PC-9 (cell line): ENCODE data around the gene CRELD2. TPM values are rescaled to one million over a fixed set of nuclear protein-coding genes. Genes with fewer than 3 reads are reported as not detected.

Source experiments
- BruUV-seq: library from RNA; stranded (reverse); fragments of 400-500 nt; replicated peaks from 2 replicates; lab custom pipeline; 2021; lab: Mats Ljungman, UMichigan
- CTCF ChIA-PET: fragments of 300-600 bp; sonication (Branson Sonifier 250); formaldehyde crosslinking; loops from one replicate; lab custom pipeline; 2022; ENCODE audit warnings: antibody characterized with exemption; lab: Charles Lee
- POLR2A ChIA-PET: fragments of 300-600 bp; sonication (Branson Sonifier 250); formaldehyde crosslinking; loops from one replicate; lab custom pipeline; 2022; ENCODE audit warnings: antibody characterized with exemption; ENCODE audit not compliant: unreplicated experiment; lab: Charles Lee
- DNase-seq, 2 experiments: peaks; one replicate each; pipeline versions ENCODE4 v3.0.0 to v3.0.0-alpha.2; 2015 to 2022; ENCODE audit warnings: mixed read lengths in 1 of 2
- H2AFZ ChIP-seq: fragments of 200-600 bp; sonication (generic); 2 replicates; pipeline ENCODE4 v1.8.1; 2017; ENCODE audit warnings: antibody characterized with exemption
- H3F3A ChIP-seq: fragments of 200-600 bp; sonication (generic); 2 replicates; pipeline ENCODE4 v1.8.1; 2017; ENCODE audit warnings: antibody characterized with exemption, mild to moderate bottlenecking, low read depth; ENCODE audit not compliant: insufficient read depth
- H3K27ac ChIP-seq: fragments of 200-600 bp; sonication (generic); 2 replicates; pipeline ENCODE4 v1.6.1; 2016; ENCODE audit warnings: mixed run types
- H3K27me3 ChIP-seq: fragments of 200-600 bp; sonication (generic); 2 replicates; pipeline ENCODE4 v1.6.1; 2016; ENCODE audit warnings: low read depth, mixed run types; ENCODE audit not compliant: insufficient read depth
- H3K36me3 ChIP-seq: fragments of 200-600 bp; sonication (generic); 2 replicates; pipeline ENCODE4 v1.6.1; 2016; ENCODE audit warnings: low read depth, mixed run types
- H3K4me1 ChIP-seq: fragments of 200-600 bp; sonication (generic); replicated peaks from 2 replicates; pipeline ENCODE4 v1.6.1; 2016; ENCODE audit warnings: mixed run types; ENCODE audit not compliant: insufficient read depth
- H3K4me2 ChIP-seq: fragments of 200-600 bp; sonication (generic); 2 replicates; pipeline ENCODE4 v1.6.1; 2017; ENCODE audit warnings: mixed run types
- H3K4me3 ChIP-seq: fragments of 200-600 bp; sonication (generic); 2 replicates; pipeline ENCODE4 v1.6.1; 2016; ENCODE audit warnings: mixed run types
- H3K79me2 ChIP-seq: fragments of 200-600 bp; sonication (generic); 2 replicates; pipeline ENCODE4 v1.6.1; 2017; ENCODE audit warnings: low read depth, mixed run types
- H3K9me2 ChIP-seq: fragments of 200-600 bp; sonication (generic); 2 replicates; pipeline ENCODE4 v1.8.1; 2017; ENCODE audit warnings: mild to moderate bottlenecking; ENCODE audit not compliant: insufficient read depth
- H3K9me3 ChIP-seq: fragments of 200-600 bp; sonication (generic); 2 replicates; pipeline ENCODE4 v1.8.1; 2016; ENCODE audit warnings: low read depth; ENCODE audit not compliant: insufficient read depth
- H4K20me1 ChIP-seq: fragments of 200-600 bp; sonication (generic); 2 replicates; pipeline ENCODE4 v1.8.1; 2017; ENCODE audit not compliant: insufficient read depth
- EZH2 ChIP-seq: fragments of 200-600 bp; sonication (generic); IDR thresholded peaks from 2 replicates; pipeline ENCODE4 v1.8.0; 2017; ENCODE audit warnings: antibody characterized with exemption, low read depth
- intact Hi-C: fragments of 100-400 bp; cut with micrococcal nuclease; formaldehyde crosslinking; loops from one replicate; pipeline ENCODE4 v1.10.0; 2022; ENCODE audit not compliant: unreplicated experiment
- total RNA-seq: library from RNA; stranded (reverse); gene quantifications from 2 replicates; pipeline ENCODE4 v1.2.3, GENCODE V29; 2021
- TF ChIP-seq, protein P1 (sequence below): fragments of 200-600 bp; sonication (generic); conservative IDR thresholded peaks from 2 replicates; pipeline ENCODE4 v1.6.1; 2017; ENCODE audit warnings: mixed run types, antibody characterized with exemption, mild to moderate bottlenecking, moderate library complexity

Gene CRELD2
- total RNA-seq, 1 experiment from 2014 or later: 30.7 TPM

DNA sequence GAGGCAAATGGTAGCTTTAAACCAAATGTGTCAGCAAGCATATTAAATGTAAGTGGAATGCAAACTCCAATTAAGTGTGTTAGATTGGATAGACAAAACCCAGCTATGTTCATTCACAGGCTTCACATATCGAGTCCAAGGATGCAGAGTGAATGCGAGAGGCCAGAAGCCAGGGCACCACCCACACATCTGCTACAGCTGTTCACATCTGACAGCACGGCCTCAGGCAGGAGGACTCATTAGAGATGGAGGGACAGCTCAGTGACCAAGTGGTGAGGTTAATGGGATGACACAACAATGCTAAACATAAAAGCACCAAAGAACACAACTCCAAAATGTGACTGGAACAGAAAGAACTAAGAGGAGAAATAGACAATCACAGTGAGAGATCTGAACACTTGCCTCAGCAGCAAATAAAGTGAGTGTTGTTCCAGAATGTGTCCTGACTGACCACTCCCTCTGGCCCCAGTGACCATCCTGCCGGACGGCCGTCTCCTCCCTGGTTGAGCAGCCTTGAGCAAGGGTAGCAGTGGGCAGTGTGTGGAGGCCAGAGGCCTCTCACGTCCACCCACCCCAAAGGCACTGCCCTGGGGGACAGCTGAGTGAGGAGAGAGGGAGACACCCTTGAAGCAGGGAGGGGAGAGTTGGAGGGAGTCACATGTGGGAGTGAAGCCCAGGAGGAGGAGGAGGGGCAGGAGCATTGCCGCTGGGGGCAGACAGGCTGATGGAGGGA, 23.9 kb upstream of the CRELD2 start:
- POLR2A ChIA-PET: no interaction called here
- BruUV-seq: no TSS peak
- no peaks in the 10 kb centered on the region for H3K27me3 ChIP-seq

DNA sequence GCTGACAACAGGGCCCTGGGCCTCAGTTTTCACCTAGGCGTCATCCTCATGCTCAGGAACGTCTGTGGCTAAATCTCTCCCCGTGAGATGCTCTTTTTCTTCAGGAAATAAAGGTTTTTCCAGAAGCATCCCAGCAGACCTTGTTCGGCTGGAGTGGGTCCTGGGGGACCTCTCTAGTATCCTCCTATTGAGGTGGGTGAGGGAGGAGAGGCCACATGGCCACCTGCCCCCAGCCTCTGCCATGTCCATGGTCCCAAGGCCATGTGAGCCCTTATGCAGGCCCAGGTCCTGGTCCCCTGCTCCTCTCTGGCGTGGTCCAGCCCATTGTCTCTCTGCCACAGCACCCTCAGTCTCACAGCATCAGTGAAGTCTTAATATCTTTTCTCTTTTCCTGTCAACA, 22.2 kb upstream of the CRELD2 start:
- no peaks in the 10 kb centered on the region for H3K9me3 ChIP-seq
- TF ChIP-seq, protein P1, sequence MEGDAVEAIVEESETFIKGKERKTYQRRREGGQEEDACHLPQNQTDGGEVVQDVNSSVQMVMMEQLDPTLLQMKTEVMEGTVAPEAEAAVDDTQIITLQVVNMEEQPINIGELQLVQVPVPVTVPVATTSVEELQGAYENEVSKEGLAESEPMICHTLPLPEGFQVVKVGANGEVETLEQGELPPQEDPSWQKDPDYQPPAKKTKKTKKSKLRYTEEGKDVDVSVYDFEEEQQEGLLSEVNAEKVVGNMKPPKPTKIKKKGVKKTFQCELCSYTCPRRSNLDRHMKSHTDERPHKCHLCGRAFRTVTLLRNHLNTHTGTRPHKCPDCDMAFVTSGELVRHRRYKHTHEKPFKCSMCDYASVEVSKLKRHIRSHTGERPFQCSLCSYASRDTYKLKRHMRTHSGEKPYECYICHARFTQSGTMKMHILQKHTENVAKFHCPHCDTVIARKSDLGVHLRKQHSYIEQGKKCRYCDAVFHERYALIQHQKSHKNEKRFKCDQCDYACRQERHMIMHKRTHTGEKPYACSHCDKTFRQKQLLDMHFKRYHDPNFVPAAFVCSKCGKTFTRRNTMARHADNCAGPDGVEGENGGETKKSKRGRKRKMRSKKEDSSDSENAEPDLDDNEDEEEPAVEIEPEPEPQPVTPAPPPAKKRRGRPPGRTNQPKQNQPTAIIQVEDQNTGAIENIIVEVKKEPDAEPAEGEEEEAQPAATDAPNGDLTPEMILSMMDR: no peak
- no peak for TF ChIP-seq EZH2
- H3K36me3 ChIP-seq: peaks cover 5% of the 10 kb centered on the region
- H3K79me2 ChIP-seq: no peaks in the 10 kb centered on the region
- H3K27me3 ChIP-seq: no peaks in the 10 kb centered on the region
- no peaks in the 10 kb centered on the region for H3K9me2 ChIP-seq
- ChIA-PET POLR2A (no interaction called here), CTCF (no interaction called here)
- peaks cover under 1% of the 10 kb centered on the region; the same call in 1 of the 2 replicates for H4K20me1 ChIP-seq
- H3K4me3 ChIP-seq: no peak overlapping the region
- H3K4me1 ChIP-seq: no peaks in the 10 kb centered on the region
- DNase-seq: no peak
- H3K27ac ChIP-seq: no peak overlapping the region
- no TSS peak for BruUV-seq
- H2AFZ ChIP-seq: no peak overlapping the region
- peaks cover 17% of the 10 kb centered on the region; the same call in 1 of the 2 replicates for H3F3A ChIP-seq
- intact Hi-C loops: loop anchor here (10.0 kb wide), 1 partner anchor 81 kb away; no protein-coding TSS in a partner anchor
- H3K4me2 ChIP-seq: no peak overlapping the region

More for the DNA sequence above, 23.9 kb upstream of the CRELD2 start:
- H3K4me2 ChIP-seq: no peak overlapping the region
- H4K20me1 ChIP-seq: no peaks in the 10 kb centered on the region; the same call in none of the 2 replicates
- CTCF ChIA-PET: interaction anchor here (0.6 kb wide), 1 partner anchor 719 kb away, joined by 6 read pairs; no protein-coding TSS in a partner anchor
- DNase-seq: no peak
- H3K36me3 ChIP-seq: peaks cover 14% of the 10 kb centered on the region
- H3K4me1 ChIP-seq: no peaks in the 10 kb centered on the region
- no peak overlapping the region for H3K27ac ChIP-seq
- no peaks in the 10 kb centered on the region for H3K9me2 ChIP-seq
- H3K4me3 ChIP-seq: no peak overlapping the region
- H2AFZ ChIP-seq: no peak overlapping the region
- intact Hi-C loops: loop anchor here (10.0 kb wide), 1 partner anchor 80 kb away; no protein-coding TSS in a partner anchor
- no peaks in the 10 kb centered on the region for H3K79me2 ChIP-seq
- no peak for TF ChIP-seq EZH2
- TF ChIP-seq, protein P1: no peak
- H3K9me3 ChIP-seq: no peaks in the 10 kb centered on the region
- peaks cover 15% of the 10 kb centered on the region; the same call in 1 of the 2 replicates for H3F3A ChIP-seq

DNA sequence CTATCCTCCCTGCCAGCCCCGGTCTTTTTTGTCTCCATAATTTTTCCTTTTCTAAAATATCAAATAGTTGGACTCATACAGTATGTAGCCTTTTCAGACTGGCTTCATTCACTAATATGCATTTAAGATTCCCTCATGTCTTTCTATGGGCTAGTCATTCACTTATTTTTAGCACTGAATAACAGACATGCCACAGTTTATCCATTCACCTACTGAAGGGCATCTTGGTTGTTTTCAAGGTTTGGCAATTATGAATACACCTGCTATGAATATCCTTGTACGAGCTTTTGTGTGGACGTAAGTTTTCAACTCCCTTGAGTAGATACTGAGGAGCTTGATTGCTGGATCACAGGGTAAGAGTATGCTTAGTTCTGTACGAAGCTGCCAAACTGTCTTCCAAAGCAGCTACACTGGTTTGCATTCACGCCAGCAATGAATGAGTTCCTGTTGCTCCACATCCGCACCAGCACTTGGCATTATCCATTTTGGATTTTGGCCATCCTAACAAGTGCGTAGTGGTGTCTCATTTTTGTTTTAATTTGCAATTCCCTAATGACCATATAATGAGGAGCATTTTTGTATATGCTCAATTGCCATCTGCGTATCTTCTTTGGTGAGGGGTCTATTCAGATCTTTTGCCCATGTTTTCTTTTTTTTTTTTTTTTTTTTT, 21.3 kb upstream of the CRELD2 start:
- Histone ChIP-seq H3K4me1 (no peaks in the 10 kb centered on the region), H3K36me3 (no peaks in the 10 kb centered on the region; the same call in 1 of the 2 replicates), H3K27me3 (no peaks in the 10 kb centered on the region), H3K79me2 (no peaks in the 10 kb centered on the region), H4K20me1 (peaks cover 4% of the 10 kb centered on the region; the same call in 1 of the 2 replicates), H3K4me3 (no peak overlapping the region), H3K9me2 (no peaks in the 10 kb centered on the region), H2AFZ (no peak overlapping the region), H3F3A (peaks cover 21% of the 10 kb centered on the region; the same call in 1 of the 2 replicates), H3K4me2 (no peak overlapping the region), H3K27ac (no peak overlapping the region), H3K9me3 (no peaks in the 10 kb centered on the region)
- ChIA-PET POLR2A (no interaction called here), CTCF (no interaction called here)
- BruUV-seq: no TSS peak
- TF ChIP-seq, protein P1: no peak
- DNase-seq: no peak
- intact Hi-C loops: loop anchor here (10.0 kb wide), 1 partner anchor 82 kb away; no protein-coding TSS in a partner anchor
